OCI-LY1 (cell line): ENCODE measurements around the gene TMED6.

Experiments
- CTCF ChIP-seq: fragments of 200-600 bp; sonication (generic), shearing (Covaris generic); IDR thresholded peaks from 2 replicates; pipeline ENCODE4 v1.5.1; 2017; ENCODE audit warnings: mild to moderate bottlenecking, antibody characterized with exemption, low read length, moderate library complexity, mixed read lengths
- EZH2 ChIP-seq: fragments of 200-600 bp; sonication (generic), shearing (Covaris generic); IDR thresholded peaks from 2 replicates; pipeline ENCODE4 v1.8.0; 2017; ENCODE audit warnings: borderline replicate concordance, mixed run types, mild to moderate bottlenecking, antibody characterized with exemption, low read length, moderate library complexity, mixed read lengths

GRCh38 chr16:69298261-69298660, 53.3 kb downstream of the TMED6 start:
- TF ChIP-seq CTCF, result no peak
- TF ChIP-seq EZH2, result no peak
